Measurements from ENCODE around the gene CDK14.

Gene CDK14

DNA sequence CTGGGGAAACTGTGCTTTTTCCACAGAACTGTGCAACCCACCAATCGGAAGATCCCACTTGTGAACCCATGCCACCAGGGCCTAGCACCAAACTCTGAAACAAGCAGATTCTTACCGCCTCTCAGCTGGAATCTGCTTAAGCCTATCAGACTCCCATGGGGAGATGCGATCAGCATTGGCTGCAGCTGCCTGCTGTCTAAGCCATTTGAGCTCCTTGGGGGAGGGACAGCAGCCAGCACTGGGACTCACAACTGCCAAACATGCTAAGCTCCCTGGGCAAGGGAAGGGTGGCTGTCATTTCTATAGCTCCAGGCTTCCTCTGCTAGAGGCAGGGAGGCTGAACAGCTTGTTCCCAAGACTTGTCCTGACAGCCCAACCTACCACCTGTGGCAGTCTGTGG, 283.8 kb downstream of the CDK14 start:
- H3K9me3 Mint-ChIP-seq, result peaks cover 8% of the 10 kb centered on the region
- peaks cover 6% of the 10 kb centered on the region for H3K4me1 Mint-ChIP-seq (ENCODE audit: low read depth)
- no peaks in the 10 kb centered on the region for H3K27me3 Mint-ChIP-seq
- intact Hi-C loops (cut with micrococcal nuclease), result no loop called here
- H3K4me3 Mint-ChIP-seq, result no peak overlapping the region
- H3K36me3 Mint-ChIP-seq (ENCODE audit: low read depth), result no peaks in the 10 kb centered on the region
- H3K27ac Mint-ChIP-seq, result no peak overlapping the region

DNA sequence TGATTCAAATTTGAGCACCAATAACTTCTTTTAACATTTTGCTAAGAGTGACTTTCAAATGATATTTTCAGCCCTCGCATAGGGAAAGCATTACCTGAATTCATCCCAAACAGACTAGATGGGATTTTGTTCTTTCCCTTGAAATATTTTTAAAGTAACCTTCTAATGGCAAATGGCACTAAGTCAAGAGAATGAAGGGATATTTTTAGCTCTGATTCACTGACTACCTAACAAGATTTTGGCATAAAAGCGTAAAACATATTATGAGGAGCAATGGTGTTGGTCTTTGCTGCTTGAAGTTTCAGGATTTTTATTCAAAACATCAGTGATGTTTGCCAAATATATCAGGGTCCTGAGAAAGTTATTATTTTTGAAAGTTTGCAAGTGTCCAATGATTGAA, 290.3 kb downstream of the CDK14 start:
- no peaks in the 10 kb centered on the region for H3K27me3 Mint-ChIP-seq
- intact Hi-C loops (cut with micrococcal nuclease), result no loop called here

DNA sequence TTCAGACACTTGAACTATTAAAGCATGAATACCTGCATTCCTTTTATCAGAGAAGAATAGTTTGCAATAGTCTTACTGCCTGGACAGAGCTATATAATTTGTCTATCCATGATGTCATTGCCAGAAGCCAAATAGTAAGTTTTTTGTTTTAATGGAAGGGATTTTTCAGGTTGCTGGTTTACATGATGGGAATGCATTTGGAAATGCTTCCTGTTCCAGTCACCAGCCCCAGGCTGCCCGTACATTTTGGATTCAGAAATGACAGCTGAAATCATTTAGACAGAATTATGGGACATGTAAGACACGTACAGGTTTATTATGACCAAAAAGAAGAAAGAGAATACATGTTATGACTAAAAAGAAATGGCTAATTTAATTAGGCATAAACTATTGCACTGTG, 293.1 kb downstream of the CDK14 start:
- H3K27me3 Mint-ChIP-seq, result no peaks in the 10 kb centered on the region
- no peaks in the 10 kb centered on the region for H3K36me3 Mint-ChIP-seq (ENCODE audit: low read depth)
- no peaks in the 10 kb centered on the region for H3K4me1 Mint-ChIP-seq (ENCODE audit: low read depth)
- H3K4me3 Mint-ChIP-seq, result no peak overlapping the region
- no peak overlapping the region for H3K27ac Mint-ChIP-seq
- no peaks in the 10 kb centered on the region for H3K9me3 Mint-ChIP-seq
- intact Hi-C loops (cut with micrococcal nuclease), result no loop called here

More for the DNA sequence above, 290.3 kb downstream of the CDK14 start:
- no peaks in the 10 kb centered on the region for H3K4me1 Mint-ChIP-seq (ENCODE audit: low read depth)
- H3K36me3 Mint-ChIP-seq (ENCODE audit: low read depth), result no peaks in the 10 kb centered on the region
- H3K4me3 Mint-ChIP-seq, result no peak overlapping the region
- no peaks in the 10 kb centered on the region for H3K9me3 Mint-ChIP-seq
- H3K27ac Mint-ChIP-seq, result no peak overlapping the region

DNA sequence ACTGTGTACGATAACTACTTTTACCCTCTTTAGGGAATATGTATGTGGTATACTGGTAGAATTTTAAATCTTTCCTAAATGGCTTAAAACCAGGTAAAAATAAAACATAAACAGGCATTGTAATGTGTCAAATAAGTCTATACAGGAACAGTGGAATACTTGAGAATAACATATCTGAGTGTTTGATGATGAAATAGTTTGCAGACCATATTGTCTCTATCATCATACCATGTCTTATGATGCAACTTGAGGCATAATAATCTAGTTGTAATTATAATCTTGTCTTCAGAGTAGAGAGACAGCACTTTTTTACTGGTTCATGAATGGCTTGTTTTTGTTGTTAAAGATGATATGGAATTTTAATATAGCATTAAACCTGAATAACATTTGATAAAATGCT, 293.5 kb downstream of the CDK14 start:
- Mint-ChIP-seq H3K9me3 (no peaks in the 10 kb centered on the region), H3K27me3 (no peaks in the 10 kb centered on the region), H3K36me3 (ENCODE audit: low read depth) (no peaks in the 10 kb centered on the region), H3K27ac (no peak overlapping the region), H3K4me1 (ENCODE audit: low read depth) (no peaks in the 10 kb centered on the region), H3K4me3 (no peak overlapping the region)
- intact Hi-C loops (cut with micrococcal nuclease), result no loop called here

DNA sequence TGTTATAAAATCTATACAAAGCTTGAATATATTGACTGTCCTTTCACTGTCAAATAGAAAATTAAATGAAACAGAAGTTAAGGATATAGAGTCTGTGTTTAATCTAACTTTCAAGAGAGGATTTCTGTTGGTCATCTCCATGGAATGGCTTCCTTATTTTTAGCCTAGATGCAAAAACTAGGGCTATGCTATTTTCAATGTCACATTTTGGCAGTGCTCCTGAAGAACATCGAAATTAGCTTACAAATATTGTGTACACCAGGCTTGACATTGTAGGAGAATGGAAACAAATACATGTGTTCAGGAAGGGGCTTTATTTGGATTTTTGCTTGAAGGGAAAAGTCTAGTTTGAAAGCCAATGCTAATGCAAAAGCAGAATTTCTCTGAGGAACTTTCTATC, 295.4 kb downstream of the CDK14 start:
- Mint-ChIP-seq H3K9me3 (no peaks in the 10 kb centered on the region), H3K27ac (no peak overlapping the region)
- intact Hi-C loops (cut with micrococcal nuclease), result no loop called here

DNA sequence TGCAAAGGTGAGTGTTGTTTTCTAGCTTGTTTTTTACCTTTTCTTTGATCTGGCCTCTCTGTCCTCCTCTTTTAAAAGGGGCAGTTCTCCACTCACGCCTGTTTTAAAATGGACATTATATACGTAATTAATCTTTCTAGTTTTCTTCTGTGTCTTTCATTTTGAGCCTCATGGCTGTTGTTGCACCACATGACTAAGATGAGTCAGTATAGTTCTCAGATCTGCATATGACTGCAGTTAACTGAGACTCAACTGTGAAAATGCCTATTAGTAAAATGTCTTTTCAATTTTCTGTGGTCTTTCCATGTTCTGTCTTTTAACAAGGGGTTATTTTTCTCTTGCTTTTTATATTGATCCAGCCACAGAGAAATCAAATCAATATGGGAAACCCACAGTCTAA, 296.1 kb downstream of the CDK14 start:
- Mint-ChIP-seq H3K4me3 (no peak overlapping the region), H3K9me3 (no peaks in the 10 kb centered on the region)
- intact Hi-C loops (cut with micrococcal nuclease), result no loop called here

More for the DNA sequence above, 295.4 kb downstream of the CDK14 start:
- Mint-ChIP-seq H3K27me3 (no peaks in the 10 kb centered on the region), H3K36me3 (ENCODE audit: low read depth) (no peaks in the 10 kb centered on the region), H3K4me3 (no peak overlapping the region), H3K4me1 (ENCODE audit: low read depth) (no peaks in the 10 kb centered on the region)

DNA sequence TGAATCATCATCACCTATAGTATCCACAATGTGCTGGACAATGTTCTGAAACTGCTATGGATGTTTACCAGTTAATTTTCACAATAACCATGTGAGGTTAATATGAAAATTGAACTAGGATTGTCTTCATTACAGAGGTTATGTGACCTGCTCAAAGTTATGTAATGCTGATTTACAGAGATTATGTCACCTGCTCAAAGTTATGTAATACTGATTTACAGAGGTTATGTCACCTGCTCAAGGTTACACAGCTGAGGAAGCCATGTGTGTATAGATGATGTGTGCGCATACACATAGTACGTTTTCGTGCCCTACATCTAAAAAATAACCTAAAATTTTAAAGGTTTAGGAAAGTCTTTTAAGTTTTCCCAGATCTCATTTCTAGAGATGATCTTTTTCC, 298.0 kb downstream of the CDK14 start:
- Mint-ChIP-seq H3K4me1 (ENCODE audit: low read depth) (no peaks in the 10 kb centered on the region), H3K4me3 (no peak overlapping the region), H3K9me3 (no peaks in the 10 kb centered on the region), H3K36me3 (ENCODE audit: low read depth) (no peaks in the 10 kb centered on the region), H3K27me3 (no peaks in the 10 kb centered on the region), H3K27ac (no peak overlapping the region)
- intact Hi-C loops (cut with micrococcal nuclease), result no loop called here

More for the DNA sequence above, 296.1 kb downstream of the CDK14 start:
- H3K4me1 Mint-ChIP-seq (ENCODE audit: low read depth), result no peaks in the 10 kb centered on the region
- no peaks in the 10 kb centered on the region for H3K27me3 Mint-ChIP-seq
- H3K27ac Mint-ChIP-seq, result no peak overlapping the region
- no peaks in the 10 kb centered on the region for H3K36me3 Mint-ChIP-seq (ENCODE audit: low read depth)

DNA sequence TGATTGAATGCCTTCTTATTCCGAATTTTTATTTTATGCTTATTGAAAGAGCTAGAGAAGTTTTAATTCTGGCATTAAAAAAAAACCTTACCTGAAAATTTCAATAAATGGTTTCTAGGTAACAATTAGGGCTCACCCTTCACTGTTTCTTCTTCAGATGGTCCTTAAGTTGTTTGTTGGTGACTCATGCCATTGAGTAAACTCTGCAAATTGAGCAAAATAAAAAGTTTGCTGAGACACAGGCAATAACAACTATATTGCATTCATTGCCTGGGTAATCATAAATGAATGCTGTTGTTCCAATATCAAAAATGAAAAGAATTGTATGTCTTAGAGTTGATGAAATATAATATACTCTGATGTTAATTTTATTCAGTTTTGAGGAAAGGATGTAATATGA, 300.3 kb downstream of the CDK14 start:
- intact Hi-C loops (cut with micrococcal nuclease), result no loop called here
- Mint-ChIP-seq H3K27ac (no peak overlapping the region), H3K27me3 (no peaks in the 10 kb centered on the region), H3K4me1 (ENCODE audit: low read depth) (no peaks in the 10 kb centered on the region), H3K9me3 (peaks cover 8% of the 10 kb centered on the region), H3K4me3 (no peak overlapping the region), H3K36me3 (ENCODE audit: low read depth) (no peaks in the 10 kb centered on the region)

DNA sequence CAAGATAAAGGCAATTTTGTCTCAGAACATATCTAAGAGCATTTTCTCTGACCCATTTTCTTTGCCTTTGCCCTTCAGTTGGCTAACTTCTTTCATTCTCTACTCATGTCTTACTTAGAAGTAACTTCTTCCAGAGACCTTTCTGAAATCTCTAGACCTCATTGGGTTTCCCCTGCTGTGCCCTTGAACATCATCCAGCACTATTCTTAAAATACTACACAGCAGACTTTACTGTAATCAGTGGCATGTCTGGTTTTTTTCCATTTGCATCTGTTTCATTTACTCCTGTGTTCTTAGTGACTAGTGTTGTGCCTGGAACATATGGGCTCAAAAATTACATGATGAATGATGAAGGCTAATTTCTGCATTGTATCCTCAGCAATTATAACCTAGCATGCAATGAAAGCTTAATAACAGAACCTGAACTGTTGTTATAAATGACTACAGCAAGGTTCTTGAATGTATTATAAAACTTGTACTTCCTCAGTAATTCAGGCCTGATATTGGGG, 301.9 kb downstream of the CDK14 start:
- no peaks in the 10 kb centered on the region for H3K4me1 Mint-ChIP-seq (ENCODE audit: low read depth)
- intact Hi-C loops (cut with micrococcal nuclease), result no loop called here
- peaks cover 8% of the 10 kb centered on the region for H3K9me3 Mint-ChIP-seq

DNA sequence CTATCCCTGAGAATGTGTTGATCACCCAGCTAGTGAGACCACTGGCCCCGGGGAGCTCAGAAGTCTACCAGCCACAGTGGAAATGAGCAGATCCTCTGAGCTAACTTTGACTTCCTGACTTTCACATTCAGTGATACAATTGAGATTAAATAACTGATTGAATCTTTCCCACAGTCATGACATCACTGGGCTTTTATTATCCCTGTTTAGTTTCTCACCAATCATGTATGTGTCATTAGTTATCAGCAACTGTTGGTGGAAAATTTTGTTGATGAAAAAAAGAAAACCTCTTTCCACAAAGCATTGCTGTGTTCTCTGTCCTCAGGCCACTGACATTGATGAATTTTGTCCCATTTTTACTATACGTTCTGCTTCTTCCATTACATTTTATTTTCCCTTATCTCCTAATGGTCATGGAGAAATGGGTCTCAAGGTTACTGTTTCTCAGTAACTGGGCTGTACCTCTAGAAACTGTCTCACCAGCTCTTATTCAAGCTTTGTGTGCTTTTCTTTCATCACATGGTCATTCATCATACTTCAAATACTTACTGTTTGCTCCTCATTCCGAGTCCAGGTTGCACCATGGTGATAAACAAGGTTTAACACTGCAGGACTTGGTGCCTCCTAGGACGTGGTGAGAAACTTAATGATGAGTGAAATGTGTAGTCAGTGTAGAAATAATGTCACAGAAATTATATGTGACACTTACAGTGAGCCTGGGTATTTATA, 304.7 kb downstream of the CDK14 start:
- intact Hi-C loops (cut with micrococcal nuclease), result no loop called here
- Mint-ChIP-seq H3K4me3 (no peak overlapping the region), H3K27ac (no peak overlapping the region), H3K27me3 (no peaks in the 10 kb centered on the region), H3K36me3 (ENCODE audit: low read depth) (no peaks in the 10 kb centered on the region), H3K4me1 (ENCODE audit: low read depth) (no peaks in the 10 kb centered on the region), H3K9me3 (peaks cover 8% of the 10 kb centered on the region)

More for the DNA sequence above, 301.9 kb downstream of the CDK14 start:
- H3K27me3 Mint-ChIP-seq, result no peaks in the 10 kb centered on the region
- H3K27ac Mint-ChIP-seq, result no peak overlapping the region
- H3K36me3 Mint-ChIP-seq (ENCODE audit: low read depth), result no peaks in the 10 kb centered on the region
- no peak overlapping the region for H3K4me3 Mint-ChIP-seq

DNA sequence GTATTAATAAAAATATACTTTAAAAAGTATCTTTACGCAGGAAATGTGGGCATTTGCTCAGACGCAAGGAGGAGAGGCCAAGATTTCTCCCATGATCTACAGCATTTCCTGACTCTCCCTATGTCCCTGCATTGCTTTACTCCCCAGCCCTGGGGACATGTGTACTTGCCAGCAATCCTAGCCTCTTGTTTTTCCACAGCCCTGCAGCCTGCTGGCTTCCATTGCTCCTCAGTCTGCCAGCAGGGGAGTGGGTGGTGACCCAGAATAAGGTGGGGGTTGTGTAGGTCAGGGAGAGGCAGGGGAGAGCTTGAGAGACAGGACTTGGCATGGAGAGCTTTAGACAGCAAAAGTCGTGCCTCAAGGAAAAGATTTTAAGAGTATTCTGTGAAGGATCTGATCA, 307.7 kb downstream of the CDK14 start:
- intact Hi-C loops (cut with micrococcal nuclease), result no loop called here
- Mint-ChIP-seq H3K4me1 (ENCODE audit: low read depth) (no peaks in the 10 kb centered on the region), H3K9me3 (peaks cover 8% of the 10 kb centered on the region), H3K36me3 (ENCODE audit: low read depth) (no peaks in the 10 kb centered on the region), H3K27me3 (no peaks in the 10 kb centered on the region), H3K4me3 (no peak overlapping the region), H3K27ac (no peak overlapping the region)

DNA sequence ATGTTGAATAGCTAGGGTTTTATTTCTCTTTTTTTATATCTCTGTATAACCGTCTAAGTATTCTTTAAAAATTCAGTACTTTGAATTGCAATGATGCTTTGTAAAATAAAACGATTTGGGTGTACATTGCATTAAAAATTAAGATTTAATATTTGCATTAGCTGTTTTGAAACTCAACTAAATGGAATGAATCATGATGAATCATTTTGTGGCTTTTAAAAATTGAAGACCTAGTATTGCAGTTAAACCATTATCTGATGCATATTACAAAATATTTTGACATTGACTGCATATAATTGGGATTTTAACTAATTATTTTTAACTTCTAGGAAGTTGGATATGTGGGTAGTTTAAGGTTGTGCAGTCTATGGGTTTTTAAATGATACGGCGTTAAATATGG, 314.0 kb downstream of the CDK14 start:
- H3K4me1 Mint-ChIP-seq (ENCODE audit: low read depth), result no peaks in the 10 kb centered on the region
- intact Hi-C loops (cut with micrococcal nuclease), result no loop called here
- H3K27ac Mint-ChIP-seq, result no peak overlapping the region
- H3K9me3 Mint-ChIP-seq, result no peaks in the 10 kb centered on the region
- H3K27me3 Mint-ChIP-seq, result no peaks in the 10 kb centered on the region
- no peaks in the 10 kb centered on the region for H3K36me3 Mint-ChIP-seq (ENCODE audit: low read depth)
- H3K4me3 Mint-ChIP-seq, result no peak overlapping the region

DNA sequence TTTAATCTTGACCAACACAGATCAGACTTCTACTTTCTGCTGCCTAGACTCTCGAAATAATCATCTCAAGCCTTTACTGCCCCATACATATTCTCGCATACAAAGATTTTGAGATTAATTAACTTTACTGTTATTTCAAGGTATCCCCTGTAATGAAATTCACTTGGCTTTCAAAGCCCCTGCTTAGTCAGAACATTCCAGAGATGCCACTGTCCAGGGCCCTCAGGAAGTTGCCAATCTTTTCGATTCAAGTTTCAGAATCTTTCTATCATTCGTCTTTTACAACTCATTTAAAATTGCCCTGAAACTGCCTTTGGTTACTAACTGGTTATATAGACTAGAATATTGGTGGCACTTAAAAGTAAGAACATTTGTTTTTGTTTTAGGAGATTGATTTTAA, 320.2 kb downstream of the CDK14 start:
- intact Hi-C loops (cut with micrococcal nuclease), result no loop called here
- Mint-ChIP-seq H3K9me3 (no peaks in the 10 kb centered on the region), H3K27me3 (no peaks in the 10 kb centered on the region), H3K27ac (no peak overlapping the region), H3K36me3 (ENCODE audit: low read depth) (no peaks in the 10 kb centered on the region), H3K4me3 (no peak overlapping the region), H3K4me1 (ENCODE audit: low read depth) (no peaks in the 10 kb centered on the region)

DNA sequence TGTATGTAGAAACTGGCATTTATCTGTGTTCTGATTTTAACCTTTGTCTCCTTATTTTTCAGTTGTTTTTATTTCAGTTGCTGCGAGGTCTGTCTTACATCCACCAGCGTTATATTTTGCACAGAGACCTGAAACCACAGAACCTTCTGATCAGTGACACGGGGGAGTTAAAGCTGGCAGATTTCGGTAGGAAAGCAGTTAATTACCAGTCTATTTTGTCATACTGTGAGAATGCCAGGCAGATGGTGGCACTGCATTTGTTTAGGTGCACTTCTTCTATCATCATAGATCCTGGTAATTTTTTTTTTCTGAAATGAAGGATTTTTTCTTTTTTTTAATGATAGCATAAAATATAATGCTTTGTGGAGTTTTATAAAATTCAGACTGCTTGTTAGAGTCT, 321.4 kb downstream of the CDK14 start:
- Mint-ChIP-seq H3K27ac (no peak overlapping the region), H3K4me1 (ENCODE audit: low read depth) (no peaks in the 10 kb centered on the region), H3K4me3 (no peak overlapping the region), H3K9me3 (no peaks in the 10 kb centered on the region), H3K27me3 (no peaks in the 10 kb centered on the region), H3K36me3 (ENCODE audit: low read depth) (no peaks in the 10 kb centered on the region)
- intact Hi-C loops (cut with micrococcal nuclease), result no loop called here

DNA sequence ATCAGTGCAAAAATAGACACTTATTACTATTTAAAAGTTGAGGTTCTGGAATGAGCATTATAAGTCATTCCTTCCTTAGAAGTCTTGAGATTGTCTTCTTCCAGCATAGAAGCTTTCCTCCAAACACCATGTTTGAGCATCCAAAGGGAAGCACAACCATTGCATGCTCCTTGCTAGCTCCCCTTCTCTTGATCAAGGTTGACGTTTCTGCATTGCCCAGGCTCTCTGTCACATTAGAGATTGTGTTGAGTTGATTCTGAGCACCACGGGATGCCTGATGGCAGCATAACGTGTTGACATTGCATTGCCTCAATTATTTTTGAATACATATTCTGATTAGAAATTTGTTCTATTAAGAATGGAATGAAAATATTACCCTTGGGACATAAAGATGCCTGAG, 322.2 kb downstream of the CDK14 start:
- Mint-ChIP-seq H3K27ac (no peak overlapping the region), H3K4me3 (no peak overlapping the region), H3K27me3 (no peaks in the 10 kb centered on the region), H3K4me1 (ENCODE audit: low read depth) (no peaks in the 10 kb centered on the region), H3K36me3 (ENCODE audit: low read depth) (no peaks in the 10 kb centered on the region), H3K9me3 (no peaks in the 10 kb centered on the region)
- intact Hi-C loops (cut with micrococcal nuclease), result no loop called here

Measured in dendritic cell treated with granulocyte-macrophage colony-stimulating factor and Interleukin-4, amounts not matched to agents 40 ng/mL and 50 ng/mL, for 4 days (primary cell).